CD14-positive monocyte (primary cell): ENCODE results near the gene BTBD10. TPM values are rescaled to one million over a fixed set of nuclear protein-coding genes. Genes with fewer than 3 reads are reported as not detected.

Experiments used
- DNase-seq, 3 donors: peaks; one replicate each; pipeline ENCODE4 v3.0.0-alpha.2; 2011 to 2022
- H2AFZ ChIP-seq: 2 replicates; pipeline ENCODE4 v1.6.0; 2012; ENCODE audit warnings: mild to moderate bottlenecking, low read depth, low read length, inconsistent platforms; ENCODE audit not compliant: insufficient read depth, poor library complexity, severe bottlenecking
- H3K27ac ChIP-seq, 2 donors: 1 replicate in 1 of 2; 2 replicates in 1 of 2; pipeline ENCODE4 v1.5.1; 2012 to 2013; ENCODE audit warnings: low read length in 2 of 2, control low read depth in 1 of 2, inconsistent platforms in 1 of 2, low read depth in 1 of 2, mild to moderate bottlenecking in 1 of 2
- H3K27me3 ChIP-seq, 2 donors: one replicate each; pipeline versions ENCODE4 v1.6.0 to v1.6.1; 2011 to 2013; ENCODE audit warnings: low read length in 2 of 2; ENCODE audit not compliant: control insufficient read depth in 2 of 2, insufficient read depth in 2 of 2
- H3K36me3 ChIP-seq, 2 donors: replicated peaks in 1 of 2; 1 replicate in 1 of 2; 2 replicates in 1 of 2; pipeline versions ENCODE4 v1.5.1 to v1.6.1; 2012 to 2013; ENCODE audit warnings: low read length in 2 of 2, control low read depth in 1 of 2, inconsistent platforms in 1 of 2, mild to moderate bottlenecking in 1 of 2; ENCODE audit not compliant: insufficient read depth in 2 of 2, control insufficient read depth in 1 of 2
- H3K4me1 ChIP-seq, 2 donors: 1 replicate in 1 of 2; 2 replicates in 1 of 2; pipeline versions ENCODE4 v1.5.1 to v1.6.1; 2012 to 2013; ENCODE audit warnings: low read length in 2 of 2, control low read depth in 1 of 2, inconsistent platforms in 1 of 2, mild to moderate bottlenecking in 1 of 2, moderate library complexity in 1 of 2; ENCODE audit not compliant: insufficient read depth in 2 of 2, control insufficient read depth in 1 of 2
- H3K4me2 ChIP-seq: replicated peaks from 2 replicates; pipeline ENCODE3; 2012; ENCODE audit warnings: low read length, moderate library complexity, mild to moderate bottlenecking; ENCODE audit not compliant: poor library complexity, severe bottlenecking; ENCODE audit errors: extremely low read depth
- H3K4me3 ChIP-seq, 3 experiments: fragments of 200-600 bp in 1 of 3; sonication (generic) in 1 of 3; replicated peaks in 1 of 3; 1 replicate in 2 of 3; 2 replicates in 1 of 3; pipeline ENCODE4 v1.5.1; 2011 to 2013; ENCODE audit warnings: low read length in 3 of 3, mild to moderate bottlenecking in 3 of 3, control low read depth in 2 of 3, low read depth in 2 of 3, inconsistent platforms in 1 of 3, moderate library complexity in 1 of 3
- H3K79me2 ChIP-seq: 2 replicates; pipeline ENCODE4 v1.6.0; 2012; ENCODE audit warnings: mild to moderate bottlenecking, control low read depth, inconsistent platforms, low read length, moderate library complexity; ENCODE audit not compliant: insufficient read depth
- H3K9ac ChIP-seq: 2 replicates; pipeline ENCODE4 v1.6.0; 2017; ENCODE audit warnings: low read length, mild to moderate bottlenecking; ENCODE audit not compliant: insufficient read depth, poor library complexity, severe bottlenecking
- H3K9me3 ChIP-seq, 2 donors: replicated peaks in 1 of 2; 1 replicate in 1 of 2; 2 replicates in 1 of 2; pipeline versions ENCODE4 v1.5.1 to v1.6.1; 2012 to 2013; ENCODE audit warnings: low read length in 2 of 2, control low read depth in 1 of 2; ENCODE audit not compliant: control insufficient read depth in 1 of 2, insufficient read depth in 1 of 2
- H4K20me1 ChIP-seq: 2 replicates; pipeline ENCODE4 v1.6.0; 2012; ENCODE audit warnings: mild to moderate bottlenecking, low read length, control low read depth, moderate library complexity; ENCODE audit not compliant: insufficient read depth
- H3K27ac Mint-ChIP-seq, 7 donors: one replicate each; pipeline ENCODE4 v1.8.0; 2020; ENCODE audit warnings: mild to moderate bottlenecking in 7 of 7, mixed read lengths in 7 of 7, moderate library complexity in 6 of 7, inconsistent platforms in 2 of 7
- H3K27me3 Mint-ChIP-seq, 3 donors: one replicate each; pipeline ENCODE4 v1.8.0; 2021 to 2022; ENCODE audit warnings: low read depth in 3 of 3, mild to moderate bottlenecking in 3 of 3, mixed read lengths in 3 of 3, moderate library complexity in 3 of 3, inconsistent platforms in 1 of 3
- H3K36me3 Mint-ChIP-seq, 2 donors: one replicate each; pipeline ENCODE4 v1.8.0; 2020; ENCODE audit warnings: mixed read lengths in 2 of 2, inconsistent platforms in 1 of 2, mild to moderate bottlenecking in 1 of 2
- H3K4me1 Mint-ChIP-seq: one replicate; pipeline ENCODE4 v1.8.0; 2020; ENCODE audit warnings: mild to moderate bottlenecking, mixed read lengths
- H3K4me3 Mint-ChIP-seq, 2 donors: one replicate each; pipeline ENCODE4 v1.8.0; 2020; ENCODE audit warnings: mild to moderate bottlenecking in 2 of 2, mixed read lengths in 2 of 2, moderate library complexity in 1 of 2
- H3K9me3 Mint-ChIP-seq, 7 donors: one replicate each; pipeline ENCODE4 v1.8.0; 2020 to 2022; ENCODE audit warnings: mixed read lengths in 7 of 7, mild to moderate bottlenecking in 6 of 7, moderate library complexity in 6 of 7, inconsistent platforms in 2 of 7
- WGBS: methylation state at CpG from one replicate; pipeline ENCODE4 v1.1.5; 2013; ENCODE audit warnings: missing lambda C conversion rate; ENCODE audit not compliant: insufficient coverage; 5-methylcytosine and 5-hydroxymethylcytosine counted together
- intact Hi-C, 2 donors: fragments of 100-400 bp; cut with micrococcal nuclease; formaldehyde crosslinking; loops; one replicate each; pipeline versions ENCODE4 v1.15.0 to v1.15.1; 2023
- polyA plus RNA-seq, 3 donors: library from polyadenylated mRNA; depleted of rRNA in 1 of 3; unstranded in 2 of 3; stranded (reverse) in 1 of 3; fragments of 300-500 nt in 2 of 3; fragments of >200 nt in 1 of 3; fragmentation: Illumina TruSeq in 2 of 3; gene quantifications; 1 replicate in 2 of 3; 2 replicates in 1 of 3; pipeline ENCODE4 v1.2.3, GENCODE V29; 2012 to 2021
- TF ChIP-seq, protein P1 (sequence below): fragments of 200-600 bp; IDR thresholded peaks from one replicate; pipeline ENCODE4 v1.8.0; 2022; ENCODE audit warnings: antibody characterized with exemption, mild to moderate bottlenecking

The BTBD10 gene
- polyA plus RNA-seq, 3 donors, result 9.6 to 19.8 (median 13.8) TPM

DNA sequence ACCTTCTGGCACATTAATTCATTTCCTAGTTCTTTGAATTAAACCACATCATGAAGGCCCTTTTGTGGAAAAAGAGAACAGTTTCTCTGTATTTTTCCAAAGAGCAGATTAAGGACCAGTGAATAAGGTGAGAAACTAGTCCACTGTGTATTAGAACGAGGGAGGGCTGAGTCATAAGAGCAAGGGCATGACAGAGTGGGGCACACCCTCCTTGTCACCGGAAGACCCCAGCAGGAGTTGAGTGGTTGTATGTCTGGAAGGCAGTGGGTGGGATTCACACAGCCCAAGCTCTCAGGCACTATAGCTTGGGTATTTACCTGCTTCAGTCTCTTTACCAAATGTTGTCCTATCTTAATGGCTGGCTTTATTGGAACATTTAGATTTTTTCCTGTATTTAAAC, 98.6 kb downstream of the BTBD10 start:
- 89% methylated on average over 2 of the region's 2 CpGs for WGBS
- Histone ChIP-seq H3K36me3 (peaks cover 94 to 99% of the 10 kb centered on the region in 2 donors), H3K79me2 (no peaks in the 10 kb centered on the region), H3K9me3 (no peaks in the 10 kb centered on the region), H3K27ac (peak overlapping the region in 1 of 2 donors; percentile 14), H3K9ac (no peak overlapping the region), H4K20me1 (peaks cover 6% of the 10 kb centered on the region), H3K27me3 (no peaks in the 10 kb centered on the region), H3K4me3 (no peak overlapping the region), H3K4me2 (no peak overlapping the region), H3K4me1 (no peaks in the 10 kb centered on the region), H2AFZ (no peak overlapping the region)
- intact Hi-C loops, result no loop called here
- H3K36me3 Mint-ChIP-seq, result peaks cover 84 to 88% of the 10 kb centered on the region in 2 donors
- TF ChIP-seq, protein P1, sequence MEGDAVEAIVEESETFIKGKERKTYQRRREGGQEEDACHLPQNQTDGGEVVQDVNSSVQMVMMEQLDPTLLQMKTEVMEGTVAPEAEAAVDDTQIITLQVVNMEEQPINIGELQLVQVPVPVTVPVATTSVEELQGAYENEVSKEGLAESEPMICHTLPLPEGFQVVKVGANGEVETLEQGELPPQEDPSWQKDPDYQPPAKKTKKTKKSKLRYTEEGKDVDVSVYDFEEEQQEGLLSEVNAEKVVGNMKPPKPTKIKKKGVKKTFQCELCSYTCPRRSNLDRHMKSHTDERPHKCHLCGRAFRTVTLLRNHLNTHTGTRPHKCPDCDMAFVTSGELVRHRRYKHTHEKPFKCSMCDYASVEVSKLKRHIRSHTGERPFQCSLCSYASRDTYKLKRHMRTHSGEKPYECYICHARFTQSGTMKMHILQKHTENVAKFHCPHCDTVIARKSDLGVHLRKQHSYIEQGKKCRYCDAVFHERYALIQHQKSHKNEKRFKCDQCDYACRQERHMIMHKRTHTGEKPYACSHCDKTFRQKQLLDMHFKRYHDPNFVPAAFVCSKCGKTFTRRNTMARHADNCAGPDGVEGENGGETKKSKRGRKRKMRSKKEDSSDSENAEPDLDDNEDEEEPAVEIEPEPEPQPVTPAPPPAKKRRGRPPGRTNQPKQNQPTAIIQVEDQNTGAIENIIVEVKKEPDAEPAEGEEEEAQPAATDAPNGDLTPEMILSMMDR, result no peak
- no peaks in the 10 kb centered on the region for H3K4me1 Mint-ChIP-seq
- H3K27me3 Mint-ChIP-seq, result no peaks in the 10 kb centered on the region
- no peaks in the 10 kb centered on the region for H3K9me3 Mint-ChIP-seq
- no peak for DNase-seq
- H3K27ac Mint-ChIP-seq, result peak overlapping the region in 1 of 7 donors; percentile 33
- no peak overlapping the region for H3K4me3 Mint-ChIP-seq

DNA sequence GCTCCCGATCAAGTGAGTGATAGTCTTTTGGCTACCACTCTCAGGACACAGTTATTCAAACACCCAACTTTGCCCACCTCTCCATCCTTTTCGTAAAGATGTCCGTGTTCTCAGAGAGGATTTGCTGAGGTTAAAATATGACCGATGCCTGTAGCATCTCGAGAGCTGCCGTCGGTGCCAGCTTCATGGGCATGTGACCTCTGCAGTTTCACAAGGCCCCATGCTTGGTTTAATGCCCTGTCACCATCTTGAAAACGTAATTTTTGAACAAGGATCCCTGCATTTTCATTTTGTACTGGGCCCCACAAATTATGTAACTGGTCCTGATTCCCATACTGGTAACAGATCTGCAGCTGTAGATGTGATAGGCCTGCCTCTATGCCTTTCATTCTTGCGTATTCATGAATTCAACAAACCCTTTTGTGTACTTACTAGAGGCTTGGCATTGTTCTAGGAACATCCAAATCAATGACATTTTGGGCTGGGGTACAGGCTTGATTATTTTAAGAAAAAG, 100.4 kb downstream of the BTBD10 start:
- Histone ChIP-seq H2AFZ (no peak overlapping the region), H3K9ac (no peak overlapping the region), H3K4me2 (no peak overlapping the region), H3K4me1 (no peaks in the 10 kb centered on the region), H3K36me3 (peaks cover 93 to 99% of the 10 kb centered on the region in 2 donors), H3K27me3 (no peaks in the 10 kb centered on the region), H3K27ac (no peak overlapping the region), H3K79me2 (no peaks in the 10 kb centered on the region), H3K9me3 (no peaks in the 10 kb centered on the region), H4K20me1 (peaks cover 6% of the 10 kb centered on the region), H3K4me3 (no peak overlapping the region)
- H3K4me1 Mint-ChIP-seq, result no peaks in the 10 kb centered on the region
- H3K4me3 Mint-ChIP-seq, result no peak overlapping the region
- TF ChIP-seq, protein P1, result no peak
- 97% methylated on average over 7 of the region's 9 CpGs for WGBS
- H3K36me3 Mint-ChIP-seq, result peaks cover 91 to 92% of the 10 kb centered on the region in 2 donors
- H3K9me3 Mint-ChIP-seq, result no peaks in the 10 kb centered on the region
- no peak for DNase-seq
- no peak overlapping the region for H3K27ac Mint-ChIP-seq
- no peaks in the 10 kb centered on the region for H3K27me3 Mint-ChIP-seq
- intact Hi-C loops, result no loop called here
